GM12892 (cell line): ENCODE measurements around the gene ITGA7.

Source experiments
- DNase-seq: peaks from one replicate; pipeline ENCODE4 v3.0.0; 2011; ENCODE audit not compliant: insufficient read length
- FAIRE-seq: peaks from 2 replicates; lab custom pipeline; 2011; peaks lifted over from hg19 to GRCh38; lab: Jason Lieb, UNC
- POLR2A ChIP-seq: IDR thresholded peaks from 2 replicates; pipeline ENCODE4 v1.6.1; 2011; ENCODE audit warnings: low read depth, low read length, control low read depth
- POLR2AphosphoS5 ChIP-seq: IDR thresholded peaks from 2 replicates; pipeline ENCODE4 v1.6.1; 2011; ENCODE audit warnings: low read depth, low read length, control low read depth
- TAF1 ChIP-seq: IDR thresholded peaks from 2 replicates; pipeline ENCODE4 v1.6.1; 2011; ENCODE audit warnings: low read depth, mild to moderate bottlenecking, control low read depth, low read length, borderline replicate concordance

ITGA7 gene

GRCh38 chr12:55711786-55712553, 4.3 kb upstream of the ITGA7 start:
- FAIRE-seq (no peak), DNase-seq (no peak)
- TF ChIP-seq TAF1, result no peak

- TF ChIP-seq POLR2AphosphoS5 (no peak), TAF1 (no peak), POLR2A (no peak)
- DNase-seq, result no peak
- no peak for FAIRE-seq
These were observed 1.1 kb upstream of the ITGA7 start for GRCh38 chr12:55708695-55709233.

GRCh38 chr12:55707219-55707671, 459 bp downstream of the ITGA7 start:
- DNase-seq (no peak), FAIRE-seq (no peak)
- TF ChIP-seq TAF1 (no peak), POLR2AphosphoS5 (no peak), POLR2A (no peak)

GRCh38 chr12:55706568-55707218, 1.0 kb downstream of the ITGA7 start:
- DNase-seq, result no peak
- no peak for TF ChIP-seq POLR2A
- FAIRE-seq, result no peak

- TF ChIP-seq POLR2AphosphoS5, result no peak
- no peak for TF ChIP-seq TAF1
- TF ChIP-seq POLR2A, result no peak
- FAIRE-seq (no peak), DNase-seq (no peak)
These were observed 1.8 kb downstream of the ITGA7 start for GRCh38 chr12:55705782-55706402.

- DNase-seq (no peak), FAIRE-seq (no peak)
- TF ChIP-seq POLR2AphosphoS5, result no peak
- no peak for TF ChIP-seq POLR2A
- TF ChIP-seq TAF1, result no peak
These were observed 2.6 kb downstream of the ITGA7 start for GRCh38 chr12:55704824-55705718.

- TF ChIP-seq POLR2AphosphoS5 (no peak), TAF1 (no peak), POLR2A (no peak)
- no peak for FAIRE-seq
These were observed 3.6 kb downstream of the ITGA7 start for GRCh38 chr12:55703901-55704761.

GRCh38 chr12:55703288-55703687, 4.4 kb downstream of the ITGA7 start:
- DNase-seq, result no peak
- no peak for FAIRE-seq

More at GRCh38 chr12:55703901-55704761, 3.6 kb downstream of the ITGA7 start:
- no peak for DNase-seq

GRCh38 chr12:55702861-55703260, 4.8 kb downstream of the ITGA7 start:
- TF ChIP-seq POLR2AphosphoS5 (no peak), TAF1 (no peak), POLR2A (no peak)
- no peak for DNase-seq
- FAIRE-seq, result no peak

More at GRCh38 chr12:55703288-55703687, 4.4 kb downstream of the ITGA7 start:
- no peak for TF ChIP-seq TAF1
